NOMO-1 (cell line): ENCODE measurements around the gene THUMPD3.

ENCODE experiments used
- DNase-seq, 2 experiments: peaks; one replicate each; lab custom pipeline; 2025; ENCODE audit not compliant: unreplicated experiment in 2 of 2; lab: John Stamatoyannopoulos, UW

The THUMPD3 gene

DNA sequence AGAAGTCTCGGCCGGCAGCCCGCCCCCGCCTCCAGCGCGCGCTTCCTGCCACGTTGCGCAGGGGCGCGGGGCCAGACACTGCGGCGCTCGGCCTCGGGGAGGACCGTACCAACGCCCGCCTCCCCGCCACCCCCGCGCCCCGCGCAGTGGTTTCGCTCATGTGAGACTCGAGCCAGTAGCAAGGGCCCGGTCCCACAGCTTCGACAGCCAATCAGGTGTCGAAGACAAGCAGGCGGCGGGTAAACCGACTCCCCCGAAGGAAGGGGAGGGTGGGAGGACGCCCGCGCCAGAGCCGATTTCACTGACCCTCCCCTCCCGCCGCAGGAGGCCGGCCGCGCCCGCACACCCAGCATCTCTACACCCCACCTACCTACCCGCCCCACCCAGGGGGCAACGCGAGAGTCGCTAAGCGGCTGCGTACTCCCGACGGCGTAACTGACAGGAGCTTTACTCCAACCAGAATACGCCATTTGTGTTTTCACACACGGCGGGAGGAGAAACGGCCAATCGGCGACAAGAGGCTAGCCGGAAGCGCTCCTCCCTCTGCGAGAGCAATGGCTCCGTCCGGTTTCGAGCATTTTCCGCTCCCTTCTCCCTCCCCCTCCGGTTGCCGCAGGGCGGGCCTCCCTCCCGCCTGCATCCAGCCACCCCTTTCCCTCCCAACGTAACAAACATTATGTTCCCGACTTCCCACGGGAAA is 33.9 kb downstream of the THUMPD3 start:
- DNase-seq = peak; percentile 98 to 99

DNA sequence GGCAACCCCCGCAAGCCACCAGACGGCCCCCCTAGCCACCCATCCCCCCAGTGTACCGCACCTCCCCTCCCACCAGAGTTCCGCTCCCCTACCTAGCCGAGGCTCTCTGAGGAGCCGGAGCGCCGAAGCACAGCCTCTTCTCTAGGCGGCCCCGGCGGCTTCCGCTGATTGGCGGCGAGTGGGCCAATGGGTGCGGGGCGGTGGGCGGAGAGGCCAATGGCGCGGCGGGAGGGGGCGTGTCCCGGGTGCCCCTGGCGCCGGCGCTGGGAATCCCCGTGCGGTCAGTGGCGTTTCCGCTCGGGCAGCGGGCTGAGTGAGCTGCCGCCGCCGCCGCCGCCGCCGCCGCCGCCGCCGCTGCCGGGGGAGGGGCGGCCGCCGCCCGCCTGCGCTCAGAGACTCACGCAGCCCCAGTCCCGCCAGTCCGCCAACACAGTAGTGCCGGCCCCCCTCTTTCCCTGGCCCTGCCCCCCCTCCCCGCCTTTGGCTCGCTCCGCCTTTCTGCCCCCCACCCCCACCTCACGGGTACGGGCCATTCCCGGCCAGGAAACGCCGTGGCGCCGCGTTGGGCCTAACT is 34.6 kb downstream of the THUMPD3 start, which contains the start of gene SETD5:
TSS of gene SETD5 (plus strand) at position 284 of the 574 bp plus-strand sequence. CDS start 31,324 bp downstream, outside the sequence.
- peak; percentile 90 to 98 for DNase-seq

DNA sequence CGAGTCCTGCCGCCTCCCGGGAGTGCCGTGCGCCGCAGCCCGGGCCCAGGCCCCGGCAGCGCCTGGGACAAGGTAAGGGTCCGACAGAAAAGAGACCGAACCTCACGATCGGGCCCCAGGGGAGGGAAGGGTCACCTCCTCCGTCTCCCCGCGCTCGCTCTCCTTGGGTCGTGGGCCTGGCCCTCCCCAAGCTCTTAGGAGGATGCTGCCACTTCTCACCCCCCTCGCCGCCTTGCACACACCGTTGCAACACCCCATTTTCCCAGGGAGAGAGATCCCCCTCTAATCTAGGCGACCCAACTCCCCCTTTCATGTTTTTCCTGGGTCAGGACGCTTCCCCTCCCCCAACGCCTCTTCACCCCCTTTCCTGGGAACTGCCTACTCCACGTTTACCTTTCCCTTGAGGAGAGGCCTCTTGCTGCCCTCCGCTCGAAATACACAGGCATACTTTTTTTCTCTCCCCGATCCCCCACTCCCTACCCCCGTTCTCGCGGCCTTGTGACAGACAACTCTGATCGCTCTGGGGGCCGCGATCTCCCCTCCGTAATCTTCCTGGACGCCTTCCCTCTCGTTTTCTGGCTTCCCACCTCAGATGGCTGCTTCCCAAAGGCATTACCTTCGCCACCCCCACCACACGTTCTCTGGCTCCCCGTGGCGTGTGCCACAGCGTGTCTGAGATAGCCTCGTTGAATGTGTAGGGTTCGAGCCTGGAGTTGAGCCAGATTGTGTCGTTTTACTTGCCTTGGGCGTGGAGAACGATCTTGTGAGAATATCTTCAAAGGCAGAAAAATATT is 35.2 kb downstream of the THUMPD3 start:
- peak; percentile 17 to 36 for DNase-seq

DNA sequence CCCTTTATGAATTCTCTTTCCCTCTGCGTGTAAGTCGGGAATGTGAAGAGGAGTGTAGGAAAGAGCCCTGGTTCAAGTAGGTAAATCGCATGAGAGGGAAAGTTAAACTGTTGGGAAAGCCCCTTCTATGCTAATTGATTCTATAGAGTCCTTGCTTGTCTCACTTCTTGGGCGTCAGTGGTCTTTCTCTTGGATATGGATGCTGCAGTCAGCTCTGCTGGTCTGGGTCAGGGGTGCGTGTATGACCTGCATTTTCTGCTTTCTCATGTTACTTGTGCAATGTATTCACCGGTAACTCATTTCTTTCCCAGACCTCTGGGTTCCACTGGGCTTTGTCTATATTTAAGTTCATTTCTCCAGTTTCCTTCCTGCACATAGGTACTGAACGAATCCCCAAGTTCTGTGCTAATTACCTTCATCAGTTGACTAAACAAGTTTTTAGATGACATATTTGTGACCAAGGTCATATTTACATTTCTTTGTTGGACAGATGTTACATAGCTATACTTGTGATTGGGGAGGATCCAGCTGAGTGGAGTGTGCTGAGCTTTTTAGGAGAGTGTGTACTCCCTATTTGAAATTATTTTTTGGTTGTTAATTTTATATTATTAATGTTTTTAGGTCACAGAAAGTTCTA is 36.0 kb downstream of the THUMPD3 start:
- DNase-seq = peak; percentile 16 to 43

DNA sequence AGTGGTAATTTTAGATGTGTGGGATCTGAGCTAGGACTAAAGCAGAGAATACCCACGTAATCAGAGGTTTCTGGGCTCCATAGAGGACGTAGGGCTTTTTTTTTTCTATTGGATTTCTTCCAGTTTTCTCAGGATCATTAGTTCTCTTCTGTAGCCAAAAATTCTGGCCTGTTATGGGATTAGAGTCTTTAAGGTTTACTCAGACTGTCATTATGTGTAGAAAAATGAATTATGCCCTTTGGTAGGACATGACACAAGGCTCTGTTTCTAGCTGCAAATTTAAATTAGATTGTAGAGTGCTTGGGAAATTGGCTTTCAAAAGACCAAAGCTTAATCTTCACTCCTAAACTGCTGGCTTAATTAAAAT is 36.5 kb downstream of the THUMPD3 start:
- no peak for DNase-seq

DNA sequence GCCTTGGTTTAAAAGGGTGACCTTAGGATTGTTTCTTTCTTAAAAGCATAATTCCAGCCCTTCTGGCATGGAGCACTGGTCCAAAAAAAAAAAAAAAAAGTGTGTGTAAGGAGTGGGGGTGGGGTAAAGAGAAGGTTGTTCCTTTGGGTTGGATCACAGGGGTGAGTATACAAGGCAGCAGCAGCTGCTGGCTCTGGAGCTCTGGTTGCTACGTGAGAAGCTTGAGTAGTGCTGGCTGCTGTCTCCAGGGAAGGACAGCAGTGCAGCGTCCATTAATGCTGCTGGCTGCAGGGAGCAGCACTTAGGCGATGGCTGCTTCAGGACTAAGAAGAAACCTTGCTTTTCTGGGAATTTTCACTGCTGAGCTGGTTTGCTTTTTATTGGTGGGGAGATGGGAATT is 36.9 kb downstream of the THUMPD3 start:
- DNase-seq = peak in 1 of 2 experiments; percentile 37

DNA sequence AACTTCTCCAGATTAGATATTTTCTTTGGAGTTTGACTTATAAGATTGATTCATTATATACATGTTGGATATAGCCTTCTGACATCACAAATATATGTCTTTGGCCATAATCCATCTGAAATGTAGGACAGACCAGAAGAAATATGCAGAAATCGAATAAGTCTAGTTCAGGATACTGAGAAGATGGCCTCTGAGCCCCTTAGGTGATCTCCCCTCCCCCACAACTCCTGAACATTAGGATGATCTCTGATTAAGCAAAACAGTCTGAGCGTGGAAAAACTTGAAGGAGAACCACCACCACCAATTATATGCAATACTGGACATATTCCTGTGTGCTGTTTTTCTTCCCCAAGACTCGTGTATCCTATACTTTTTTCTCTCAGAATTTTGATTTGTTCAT is 37.8 kb downstream of the THUMPD3 start:
- DNase-seq = no peak

DNA sequence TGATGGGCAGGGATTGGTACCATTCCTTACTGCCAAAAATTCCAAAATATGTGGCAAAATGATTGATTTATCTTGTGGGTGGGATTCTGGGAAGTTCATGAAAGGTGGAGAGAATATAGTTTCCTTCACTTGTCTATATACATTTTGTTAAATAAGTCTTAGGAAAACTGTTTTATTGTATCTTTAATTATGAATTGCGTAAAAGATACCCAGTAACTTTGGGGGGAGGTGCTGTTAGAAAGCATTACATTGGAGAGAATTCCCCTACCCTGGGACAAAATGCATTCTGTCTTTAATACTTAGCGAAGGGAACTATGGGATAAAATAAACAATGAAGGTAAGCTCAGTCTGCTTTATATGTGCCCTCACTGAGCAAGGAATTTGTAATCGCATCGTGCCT is 39.1 kb downstream of the THUMPD3 start:
- no peak for DNase-seq

DNA sequence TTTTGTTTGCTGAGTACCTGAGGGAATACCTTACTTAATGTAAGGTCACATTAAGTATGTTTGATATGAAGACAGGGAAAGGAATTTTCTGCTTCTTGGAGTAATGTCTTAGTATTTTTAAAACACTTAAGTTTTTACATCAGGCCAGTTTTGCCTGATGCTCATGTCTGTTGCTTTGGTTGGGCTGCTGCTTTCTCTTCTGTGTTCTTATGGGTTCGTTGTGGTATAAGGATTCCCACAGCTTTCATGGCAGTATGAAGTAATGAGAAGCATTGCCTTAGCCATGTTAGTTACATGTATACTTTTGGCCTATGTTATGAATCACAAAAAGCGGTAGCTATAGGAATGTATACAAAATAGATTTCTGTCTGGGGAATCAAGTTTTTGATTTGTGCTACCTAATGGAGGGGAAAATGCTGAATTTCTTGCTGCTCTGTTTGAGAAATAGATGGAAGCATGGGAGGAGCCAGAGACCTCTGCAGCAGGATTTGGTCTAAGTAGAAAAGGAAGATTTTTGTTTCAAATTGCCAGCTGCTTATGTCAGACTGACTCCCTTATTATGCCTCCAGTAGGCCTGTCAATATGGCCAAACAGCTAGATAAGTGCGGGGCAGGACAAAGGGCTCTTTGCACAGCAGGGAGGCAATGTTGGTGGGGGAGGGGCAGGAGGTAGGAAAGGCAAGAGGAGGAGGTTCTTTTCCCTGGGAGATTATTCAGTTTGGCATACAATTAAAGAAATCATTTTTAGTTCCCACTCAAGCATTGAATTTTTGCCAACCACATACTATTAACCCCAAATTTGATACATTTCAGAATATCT is 39.8 kb downstream of the THUMPD3 start:
- DNase-seq = no peak

DNA sequence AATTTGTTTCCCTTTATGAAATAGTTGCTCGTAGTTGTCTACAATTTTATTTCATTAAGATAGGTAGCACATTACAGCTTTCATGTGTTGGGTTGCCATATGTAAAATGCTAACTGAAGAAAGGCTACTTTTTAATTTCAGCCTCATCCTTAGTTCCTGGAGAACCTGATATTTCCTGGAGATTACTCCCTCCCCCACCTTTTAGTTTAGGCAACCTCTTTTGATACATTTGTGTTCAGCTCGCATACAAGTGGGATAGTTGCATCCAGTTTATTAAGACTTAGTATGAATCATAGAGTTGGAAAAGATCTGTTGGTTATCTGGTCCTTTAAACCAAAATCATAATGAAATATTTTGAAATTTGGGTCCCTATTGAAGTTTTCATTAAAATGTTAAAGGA is 40.6 kb downstream of the THUMPD3 start:
- DNase-seq = no peak

DNA sequence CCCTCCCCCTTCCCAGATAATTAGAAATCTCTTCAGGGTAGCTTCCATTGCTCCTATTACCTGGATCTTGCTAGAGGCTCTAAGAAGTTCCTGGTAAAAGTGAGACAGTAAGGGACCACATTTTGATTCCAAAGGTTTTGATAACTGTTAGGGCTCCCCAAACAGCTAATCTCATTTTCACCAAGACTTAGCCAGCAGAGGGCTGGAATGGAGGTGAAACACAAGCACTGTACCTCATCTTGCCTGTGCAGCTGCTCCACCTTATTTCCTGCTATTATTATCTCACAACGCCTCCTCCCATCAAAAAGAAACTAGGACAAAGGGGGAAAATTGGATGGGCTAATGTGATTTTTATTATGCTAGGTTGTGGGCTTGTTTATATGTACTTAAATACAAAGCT is 41.8 kb downstream of the THUMPD3 start:
- no peak for DNase-seq

DNA sequence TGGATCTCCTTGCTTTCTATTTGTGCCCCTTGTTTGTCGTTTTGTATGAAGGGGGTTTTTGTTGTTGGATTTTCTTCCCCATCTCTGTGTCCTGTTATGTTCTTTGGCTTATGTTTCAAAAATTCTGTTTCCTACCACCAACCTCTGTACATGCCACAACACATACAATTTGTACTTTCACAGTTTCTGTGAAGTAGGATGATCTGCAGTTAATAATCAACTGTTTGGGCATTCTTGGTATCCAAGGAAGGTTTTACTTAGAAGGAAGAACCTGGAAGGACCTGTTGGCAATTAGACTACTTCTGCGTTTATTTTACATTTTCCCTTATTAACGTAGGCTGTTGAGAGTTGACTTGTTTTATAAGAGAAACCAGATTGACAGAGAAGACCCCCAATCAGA is 42.9 kb downstream of the THUMPD3 start:
- DNase-seq = no peak

DNA sequence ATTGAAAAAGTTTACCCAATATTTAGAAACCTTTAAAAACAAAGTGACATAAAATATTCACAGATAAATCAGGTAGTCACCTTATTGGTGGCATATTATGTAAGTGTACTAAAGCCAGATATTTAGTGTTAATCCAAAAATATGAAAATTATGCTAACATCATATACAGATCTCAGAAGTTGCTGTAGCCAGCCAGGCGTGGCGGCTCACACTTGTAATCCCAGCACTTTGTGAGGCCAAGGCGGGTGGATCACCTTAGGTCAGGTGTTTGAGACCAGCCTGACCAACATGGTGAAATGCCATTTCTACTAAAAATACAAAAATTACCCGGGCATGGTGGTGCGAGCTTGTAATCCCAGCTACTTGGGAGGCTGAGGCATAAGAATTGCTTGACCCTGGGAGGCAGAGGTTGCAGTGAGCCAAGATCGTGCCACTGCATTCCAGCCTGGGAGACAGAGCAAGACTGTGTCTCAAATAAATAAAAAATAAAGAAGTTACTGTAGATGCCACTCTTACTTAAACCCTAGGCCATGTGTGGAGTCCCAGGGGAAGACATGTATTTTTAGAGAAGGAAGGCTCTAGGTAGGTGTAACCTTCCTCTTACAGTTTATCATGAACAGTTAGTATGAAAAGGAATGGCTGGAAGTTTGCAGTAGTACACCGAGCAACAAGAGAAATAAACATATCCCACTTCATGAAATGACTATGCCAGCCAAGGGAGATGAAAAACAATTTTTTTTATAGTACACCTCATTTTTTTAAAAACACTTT is 44.2 kb downstream of the THUMPD3 start:
- no peak for DNase-seq

DNA sequence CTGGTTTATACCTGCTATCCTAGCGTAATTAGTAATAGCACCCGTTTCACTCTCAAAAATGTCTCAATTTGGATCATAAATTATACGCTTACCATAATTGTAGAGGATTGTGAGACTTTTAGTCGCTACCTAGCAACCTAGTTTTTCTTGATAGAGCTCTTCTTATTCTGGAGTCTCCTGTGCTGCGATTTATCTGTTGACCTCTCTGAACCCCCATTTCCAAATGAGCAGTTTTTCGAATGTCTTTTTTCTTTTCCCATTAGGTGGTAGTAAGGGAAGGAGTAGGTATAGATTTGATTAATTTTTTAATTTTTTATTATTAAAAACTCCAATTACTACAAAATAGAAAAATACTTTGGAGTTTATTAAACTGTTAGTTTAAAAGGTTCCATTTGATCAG is 45.2 kb downstream of the THUMPD3 start:
- DNase-seq = no peak

DNA sequence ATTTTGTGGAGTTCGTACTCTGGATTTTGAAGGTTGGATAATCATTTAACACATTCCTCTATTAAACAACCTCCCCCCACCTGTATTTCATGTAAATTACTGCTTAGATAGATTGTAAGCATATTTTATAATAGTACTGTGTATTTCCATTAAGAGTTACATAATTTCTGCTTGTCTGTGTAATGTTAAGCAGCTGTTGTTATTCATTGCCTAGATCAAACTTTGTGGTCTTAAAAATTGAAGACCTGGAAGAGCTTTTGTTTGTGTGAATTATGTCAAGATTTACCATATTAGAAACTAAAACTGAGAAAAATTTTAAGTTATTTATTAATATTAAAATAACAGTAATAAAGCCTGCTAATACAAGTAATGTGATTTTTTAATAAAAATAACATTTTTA is 45.7 kb downstream of the THUMPD3 start:
- no peak for DNase-seq

DNA sequence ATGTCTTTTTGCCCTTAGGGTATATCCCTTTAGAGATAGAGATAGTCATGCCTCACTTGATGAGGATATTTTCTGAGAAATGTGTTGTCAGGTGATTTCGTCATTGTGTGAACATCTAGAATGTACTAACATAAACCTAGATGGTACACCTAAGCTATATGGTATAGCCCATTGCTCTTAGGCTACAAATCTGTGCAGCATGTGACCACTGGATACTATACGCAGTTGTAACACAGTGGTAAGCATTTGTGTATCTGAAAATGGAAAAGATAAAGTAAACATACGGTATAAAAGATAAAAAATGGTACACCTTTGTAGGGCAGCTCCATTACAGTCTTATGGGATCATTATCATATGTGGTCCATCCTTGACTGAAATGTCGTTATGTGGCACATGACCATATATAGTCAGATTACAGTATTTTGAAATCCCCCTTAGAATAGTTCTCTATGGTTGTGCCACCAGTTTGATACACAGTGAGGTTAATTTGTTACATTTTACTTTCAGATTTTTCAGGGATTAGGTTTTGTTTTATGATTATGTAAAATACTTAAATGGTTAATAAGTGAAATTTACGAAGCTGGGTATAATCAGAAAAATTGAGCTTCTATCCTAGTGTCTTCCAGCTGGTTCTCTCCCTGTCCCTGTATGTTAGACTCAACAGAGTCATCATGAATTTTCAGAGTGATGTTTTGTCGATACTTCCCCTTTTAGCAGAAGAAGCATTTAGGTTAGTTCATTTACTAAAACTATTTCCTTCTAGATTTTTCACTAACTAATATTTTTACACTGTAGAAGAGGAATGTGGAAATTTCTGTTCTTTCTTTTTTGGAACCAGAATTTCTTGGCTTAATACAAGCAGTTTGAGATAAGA is 47.4 kb downstream of the THUMPD3 start:
- DNase-seq = peak; percentile 22 to 67

DNA sequence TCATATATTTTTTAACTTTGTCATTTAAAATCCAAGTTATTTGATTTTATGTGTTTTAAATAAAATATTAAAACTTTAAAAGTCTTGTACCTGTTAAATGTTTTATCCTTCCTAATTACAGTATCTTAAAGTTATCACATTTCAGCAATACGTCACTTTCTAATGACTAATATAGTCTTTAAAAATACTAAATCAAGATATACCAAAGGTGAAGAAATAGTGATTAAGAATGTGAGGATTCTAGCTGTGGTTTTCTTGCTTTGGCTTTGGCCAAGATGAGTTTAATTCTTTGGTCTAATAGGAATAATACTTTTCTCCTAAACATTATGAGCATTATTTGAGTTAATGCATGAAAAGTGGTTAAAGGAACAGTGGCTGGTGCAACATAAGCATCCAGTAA is 48.4 kb downstream of the THUMPD3 start:
- no peak for DNase-seq

DNA sequence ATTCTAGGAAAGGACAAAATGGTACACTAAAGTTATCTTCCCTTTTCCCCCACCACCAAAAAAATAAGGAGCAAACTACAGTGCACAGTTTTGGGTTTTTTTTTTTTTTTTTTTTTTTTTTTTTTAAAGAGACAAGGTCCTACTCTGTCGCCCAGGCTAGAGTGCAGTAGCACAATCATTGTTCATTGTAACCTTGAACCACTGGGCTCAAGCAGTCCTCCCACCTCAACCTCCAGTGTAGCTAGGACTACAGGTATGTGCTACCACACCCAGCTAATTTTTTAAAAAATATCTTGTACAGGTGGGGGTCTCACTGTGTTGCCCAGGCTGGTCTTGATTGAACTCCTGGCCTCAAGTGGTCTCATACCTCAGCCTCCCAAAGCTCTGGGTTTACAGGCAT is 49.4 kb downstream of the THUMPD3 start:
- DNase-seq = no peak

DNA sequence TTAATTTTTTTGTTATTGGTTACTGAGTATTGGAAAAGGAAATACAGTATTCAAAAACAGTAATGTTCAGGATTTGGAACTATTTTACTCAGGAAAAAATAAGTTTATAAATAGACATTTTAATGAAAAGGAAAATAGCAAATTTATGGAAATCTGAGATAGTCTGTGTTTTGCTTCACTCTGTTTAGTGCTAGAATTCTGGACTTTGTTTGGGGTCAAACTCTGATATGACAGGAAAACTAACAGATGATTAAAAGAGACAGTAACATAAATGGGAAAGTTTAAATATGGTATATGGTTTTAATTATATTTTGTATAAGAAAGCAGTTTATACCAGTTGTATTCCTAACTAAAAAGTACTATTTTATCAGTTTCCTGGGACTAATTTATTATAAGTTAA is 52.0 kb downstream of the THUMPD3 start:
- DNase-seq = no peak
